Neural crest cell (in vitro differentiated cells): ENCODE measurements around the gene SHH. TPM values are rescaled to one million over a fixed set of nuclear protein-coding genes. Genes with fewer than 3 reads are reported as not detected.
A peak's percentile ranks its signal among the peaks of the same experiment; 100 is the strongest.

Experiments used
- DNase-seq: peaks from one replicate; pipeline ENCODE4 v3.0.0; 2021; ENCODE audit warnings: low read depth, mixed read lengths, low spot score
- H3K27ac Mint-ChIP-seq: one replicate; pipeline ENCODE4 v1.8.0; 2021; ENCODE audit warnings: mild to moderate bottlenecking, mixed read lengths; ENCODE audit not compliant: unreplicated experiment
- H3K27me3 Mint-ChIP-seq: 2 replicates; pipeline ENCODE4 v1.8.0; 2021; ENCODE audit warnings: low read depth, mild to moderate bottlenecking, mixed read lengths
- H3K36me3 Mint-ChIP-seq: 2 replicates; pipeline ENCODE4 v1.8.0; 2021; ENCODE audit warnings: low read depth, mild to moderate bottlenecking, mixed read lengths
- H3K4me1 Mint-ChIP-seq: 2 replicates; pipeline ENCODE4 v1.8.0; 2021; ENCODE audit warnings: mixed read lengths
- H3K4me3 Mint-ChIP-seq: one replicate; pipeline ENCODE4 v1.8.0; 2021; ENCODE audit warnings: mild to moderate bottlenecking, mixed read lengths
- H3K9me3 Mint-ChIP-seq: 2 replicates; pipeline ENCODE4 v1.8.0; 2021; ENCODE audit warnings: mixed read lengths
- total RNA-seq: library from RNA; stranded (reverse); gene quantifications from 2 replicates; pipeline ENCODE4 v1.2.1, GENCODE V29; 2021
- TF ChIP-seq, protein P1 (sequence below): fragments of 200-600 bp; sonication (generic); conservative IDR thresholded peaks from 2 replicates; pipeline ENCODE4 v1.5.0; 2021; ENCODE audit warnings: antibody characterized with exemption, mild to moderate bottlenecking

Gene SHH
- total RNA-seq, 1 donor from 2014 or later: not detected

DNA sequence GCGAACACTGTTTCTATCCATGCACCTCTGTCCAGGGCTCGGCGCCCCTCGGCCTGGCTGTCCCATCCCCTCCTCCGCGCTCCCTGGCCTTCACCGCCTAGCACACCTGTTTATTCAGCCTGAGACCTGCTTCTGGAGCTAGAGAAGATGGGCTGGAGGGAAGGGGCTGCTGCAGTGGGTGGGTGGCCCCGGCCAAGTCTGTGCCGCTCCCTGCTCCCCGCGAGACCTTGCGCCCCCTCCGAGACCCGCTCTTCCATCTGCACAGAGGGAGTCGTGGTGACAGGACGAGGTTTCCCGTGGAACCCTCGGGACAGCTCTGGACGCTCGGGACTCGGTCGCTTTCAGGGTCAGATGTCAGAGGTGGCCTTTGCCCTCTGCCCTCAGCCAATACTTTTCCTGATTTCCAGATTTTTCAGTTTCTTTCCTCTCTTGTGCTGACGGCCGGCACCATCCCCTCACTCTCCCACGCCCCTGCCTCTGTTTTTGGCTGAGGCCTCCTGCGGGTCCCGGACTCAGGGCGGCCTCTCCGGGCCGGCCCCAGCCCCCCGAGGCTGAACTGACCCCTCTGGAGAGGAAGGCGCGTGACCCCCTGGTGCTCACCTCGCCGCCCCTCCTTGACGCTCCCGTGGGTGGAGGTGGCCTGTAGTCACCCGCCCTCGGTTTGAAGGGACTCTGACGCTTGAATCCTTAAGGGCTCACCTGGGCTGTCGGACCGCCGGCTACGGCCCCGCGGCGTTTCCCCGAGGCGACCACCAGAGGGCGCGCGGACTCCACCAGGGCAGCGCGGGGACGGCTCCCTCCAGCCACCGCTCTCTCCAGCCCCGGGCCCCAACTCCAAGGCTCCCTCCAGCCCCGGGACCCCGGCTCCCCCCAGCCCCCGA is 15.6 kb downstream of the SHH start:
- H3K4me1 Mint-ChIP-seq: no peaks in the 10 kb centered on the region
- peak; percentile 81 for DNase-seq
- peaks cover under 1% of the 10 kb centered on the region for H3K36me3 Mint-ChIP-seq
- TF ChIP-seq, protein P1, sequence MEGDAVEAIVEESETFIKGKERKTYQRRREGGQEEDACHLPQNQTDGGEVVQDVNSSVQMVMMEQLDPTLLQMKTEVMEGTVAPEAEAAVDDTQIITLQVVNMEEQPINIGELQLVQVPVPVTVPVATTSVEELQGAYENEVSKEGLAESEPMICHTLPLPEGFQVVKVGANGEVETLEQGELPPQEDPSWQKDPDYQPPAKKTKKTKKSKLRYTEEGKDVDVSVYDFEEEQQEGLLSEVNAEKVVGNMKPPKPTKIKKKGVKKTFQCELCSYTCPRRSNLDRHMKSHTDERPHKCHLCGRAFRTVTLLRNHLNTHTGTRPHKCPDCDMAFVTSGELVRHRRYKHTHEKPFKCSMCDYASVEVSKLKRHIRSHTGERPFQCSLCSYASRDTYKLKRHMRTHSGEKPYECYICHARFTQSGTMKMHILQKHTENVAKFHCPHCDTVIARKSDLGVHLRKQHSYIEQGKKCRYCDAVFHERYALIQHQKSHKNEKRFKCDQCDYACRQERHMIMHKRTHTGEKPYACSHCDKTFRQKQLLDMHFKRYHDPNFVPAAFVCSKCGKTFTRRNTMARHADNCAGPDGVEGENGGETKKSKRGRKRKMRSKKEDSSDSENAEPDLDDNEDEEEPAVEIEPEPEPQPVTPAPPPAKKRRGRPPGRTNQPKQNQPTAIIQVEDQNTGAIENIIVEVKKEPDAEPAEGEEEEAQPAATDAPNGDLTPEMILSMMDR: peak; percentile 92
- no peak overlapping the region for H3K27ac Mint-ChIP-seq
- no peaks in the 10 kb centered on the region for H3K9me3 Mint-ChIP-seq
- peaks cover 51% of the 10 kb centered on the region for H3K27me3 Mint-ChIP-seq
- no peak overlapping the region for H3K4me3 Mint-ChIP-seq

GRCh38 chr7:155795951-155796350 is 16.3 kb downstream of the SHH start:
- Mint-ChIP-seq H3K27me3 (peaks cover 51% of the 10 kb centered on the region), H3K36me3 (peaks cover 5% of the 10 kb centered on the region), H3K27ac (no peak overlapping the region), H3K4me3 (peak overlapping the region; percentile 20), H3K4me1 (no peaks in the 10 kb centered on the region), H3K9me3 (no peaks in the 10 kb centered on the region)
- TF ChIP-seq, protein P1: no peak
- no peak for DNase-seq

DNA sequence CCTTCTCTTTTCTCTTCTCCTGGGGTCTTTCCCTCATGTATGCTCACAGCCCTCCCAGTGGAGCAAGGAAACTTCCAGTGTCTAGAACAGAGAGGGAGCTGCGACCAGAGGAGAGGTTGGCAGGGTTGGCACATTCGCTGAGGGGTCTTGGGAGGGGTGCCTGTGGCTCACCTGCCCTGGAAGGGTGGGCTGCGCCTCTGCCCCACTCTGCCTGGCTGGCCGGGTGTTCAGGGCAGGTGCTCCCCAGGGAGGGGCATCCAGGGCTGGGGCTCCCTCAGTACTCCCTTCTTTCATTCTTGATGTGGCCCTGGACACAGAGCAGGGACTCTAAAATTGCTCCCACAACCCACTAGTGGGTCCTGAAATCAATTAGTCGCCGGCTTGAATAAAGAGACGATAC is 16.9 kb downstream of the SHH start:
- Mint-ChIP-seq H3K9me3 (no peaks in the 10 kb centered on the region), H3K36me3 (peaks cover 5% of the 10 kb centered on the region), H3K27ac (no peak overlapping the region), H3K4me1 (no peaks in the 10 kb centered on the region), H3K4me3 (peak overlapping the region; percentile 20), H3K27me3 (peaks cover 47% of the 10 kb centered on the region)
- TF ChIP-seq, protein P1: no peak
- no peak for DNase-seq

DNA sequence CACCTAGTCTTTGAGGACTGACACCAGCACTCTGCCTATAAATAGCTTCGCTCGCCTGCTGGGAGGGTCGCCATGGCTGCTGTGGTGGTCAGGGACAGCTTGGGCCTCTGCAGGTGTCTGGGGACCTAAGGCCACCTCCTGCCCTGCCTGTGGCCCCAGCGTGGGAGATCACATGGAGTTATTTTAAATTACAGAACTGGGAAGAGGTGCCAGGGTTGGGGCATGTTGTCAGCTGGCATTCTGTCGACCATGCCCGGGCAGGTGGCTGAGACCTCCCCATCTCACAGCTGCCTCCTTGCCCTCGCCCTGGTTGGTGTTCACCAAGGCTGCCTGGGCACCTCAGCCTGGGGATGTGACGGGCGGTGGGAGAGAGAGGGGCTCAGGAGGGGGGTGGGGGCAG is 18.1 kb downstream of the SHH start:
- no peak for DNase-seq
- Mint-ChIP-seq H3K4me3 (no peak overlapping the region), H3K36me3 (peaks cover 5% of the 10 kb centered on the region), H3K9me3 (no peaks in the 10 kb centered on the region), H3K4me1 (no peaks in the 10 kb centered on the region), H3K27me3 (peaks cover 39% of the 10 kb centered on the region), H3K27ac (no peak overlapping the region)
- TF ChIP-seq, protein P1: no peak

- Mint-ChIP-seq H3K4me1 (no peaks in the 10 kb centered on the region), H3K4me3 (no peak overlapping the region)
- TF ChIP-seq, protein P1: no peak
Measured at GRCh38 chr7:155793720-155794119, 18.5 kb downstream of the SHH start.

More at GRCh38 chr7:155793720-155794119, 18.5 kb downstream of the SHH start:
- H3K9me3 Mint-ChIP-seq: no peaks in the 10 kb centered on the region
- no peak for DNase-seq
- peaks cover 39% of the 10 kb centered on the region for H3K27me3 Mint-ChIP-seq
- H3K27ac Mint-ChIP-seq: no peak overlapping the region
- peaks cover 5% of the 10 kb centered on the region for H3K36me3 Mint-ChIP-seq
